ENCODE data around the gene ATG4C. TPM values are rescaled to one million over a fixed set of nuclear protein-coding genes. Genes with fewer than 3 reads are reported as not detected.

Gene ATG4C
- total and polyA plus RNA-seq, 2 of the 13 experiments (the other 11 are each of a cell fraction or from before 2014, with no cell fraction given): 4.0 to 11.2 TPM

DNA sequence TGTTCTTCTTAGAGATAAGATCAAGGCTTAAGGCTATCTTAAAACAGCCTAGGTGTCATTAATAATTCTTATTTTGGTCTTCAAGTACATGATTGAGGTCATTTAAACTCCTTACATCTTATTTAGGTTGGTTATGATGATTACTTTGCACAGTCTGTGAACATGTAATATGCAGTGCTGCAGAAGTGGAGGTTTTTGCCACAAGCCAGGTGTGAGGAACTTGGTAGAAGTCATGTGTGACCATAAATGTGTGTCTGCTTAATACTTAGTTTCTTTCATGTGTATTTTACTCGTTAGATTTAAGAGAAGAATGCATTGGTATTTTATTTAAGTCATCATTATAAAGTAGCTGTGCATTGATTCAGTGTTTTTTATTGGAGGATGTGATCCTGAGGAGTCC is 10.1 kb downstream of the ATG4C start:
- DNase-seq (ENCODE audit: low spot score) (no peak), FAIRE-seq (no peak), ATAC-seq (no peak)
- Histone ChIP-seq H3K9me3 (ENCODE audit: low read length) (no peaks in the 10 kb centered on the region), H3K79me2 (ENCODE audit: insufficient read depth, low read length) (peaks cover 5% of the 10 kb centered on the region), H3K4me2 (ENCODE audit: low read depth, low read length) (no peak overlapping the region), H3K4me3 (replicated peaks in 1 of 3; ENCODE audit: insufficient read depth in 1 of 3, low read depth in 2 of 3, low read length in 3 of 3) (no peak overlapping the region), H3K36me3 (replicated peaks in 1 of 2; ENCODE audit: control insufficient read depth in 1 of 2, insufficient read depth in 2 of 2, low read length in 2 of 2) (no peaks in the 10 kb centered on the region), H3K4me1 (ENCODE audit: insufficient read depth, low read length) (peaks cover 4% of the 10 kb centered on the region), H3K27ac (ENCODE audit: extremely low read length, insufficient read depth, low read length) (no peak overlapping the region), H3K9ac (ENCODE audit: insufficient read depth, low read depth, low read length) (no peak overlapping the region), H2AFZ (ENCODE audit: low read length) (no peak overlapping the region), H4K20me1 (ENCODE audit: insufficient read depth, low read length) (no peaks in the 10 kb centered on the region), H3K27me3 (ENCODE audit: control insufficient read depth in 1 of 2, insufficient read depth in 2 of 2, low read length in 2 of 2) (no peaks in the 10 kb centered on the region)
- TF ChIP-seq MTF2 (CRISPR knock-in tag; IDR thresholded peaks at IDR 0.05; ENCODE audit: borderline replicate concordance) (no peak), KDM5A (IDR thresholded peaks at IDR 0.05; ENCODE audit: borderline replicate concordance, low read length) (no peak), AGO1 (IDR thresholded peaks at IDR 0.05; ENCODE audit: low read depth, low read length, poor library complexity, severe bottlenecking) (no peak), ZFP36L1 (CRISPR knock-in tag; IDR thresholded peaks at IDR 0.05) (no peak), ZNF333 (CRISPR knock-in tag; IDR thresholded peaks at IDR 0.05; ENCODE audit: borderline replicate concordance) (no peak), ZNF704 (CRISPR knock-in tag; IDR thresholded peaks at IDR 0.05; ENCODE audit: borderline replicate concordance) (no peak)
- TF ChIP-seq, protein P1, sequence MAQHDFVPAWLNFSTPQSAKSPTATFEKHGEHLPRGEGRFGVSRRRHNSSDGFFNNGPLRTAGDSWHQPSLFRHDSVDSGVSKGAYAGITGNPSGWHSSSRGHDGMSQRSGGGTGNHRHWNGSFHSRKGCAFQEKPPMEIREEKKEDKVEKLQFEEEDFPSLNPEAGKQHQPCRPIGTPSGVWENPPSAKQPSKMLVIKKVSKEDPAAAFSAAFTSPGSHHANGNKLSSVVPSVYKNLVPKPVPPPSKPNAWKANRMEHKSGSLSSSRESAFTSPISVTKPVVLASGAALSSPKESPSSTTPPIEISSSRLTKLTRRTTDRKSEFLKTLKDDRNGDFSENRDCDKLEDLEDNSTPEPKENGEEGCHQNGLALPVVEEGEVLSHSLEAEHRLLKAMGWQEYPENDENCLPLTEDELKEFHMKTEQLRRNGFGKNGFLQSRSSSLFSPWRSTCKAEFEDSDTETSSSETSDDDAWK (CRISPR knock-in tag; IDR thresholded peaks at IDR 0.05): no peak
- ChIA-PET POLR2A (no interaction called here), CTCF (ENCODE audit: low intra/inter-chr PET ratio, low total read pairs) (no interaction called here)
- in situ Hi-C loops (cut with HindIII; ENCODE audit: extremely low pct_ligation_motif_present, low pct_unique_long_range_greater_than_20kb) (no loop called here), intact Hi-C loops (cut with micrococcal nuclease; ENCODE audit: unreplicated experiment) (no loop called here)
- WGBS (ENCODE audit: low lambda C conversion rate): 50% methylated on average over 1 of the region's 1 CpG
- no TSS peak for BruUV-seq (replicated peaks)
